ENCODE results near the gene CNDP2.

Gene CNDP2

GRCh38 chr18:74567822-74568221 is 71.7 kb downstream of the CNDP2 start:
- no peak overlapping the region for H3K4me3 ChIP-seq (ENCODE audit: low read depth, low read length)
- TF ChIP-seq, protein P1, sequence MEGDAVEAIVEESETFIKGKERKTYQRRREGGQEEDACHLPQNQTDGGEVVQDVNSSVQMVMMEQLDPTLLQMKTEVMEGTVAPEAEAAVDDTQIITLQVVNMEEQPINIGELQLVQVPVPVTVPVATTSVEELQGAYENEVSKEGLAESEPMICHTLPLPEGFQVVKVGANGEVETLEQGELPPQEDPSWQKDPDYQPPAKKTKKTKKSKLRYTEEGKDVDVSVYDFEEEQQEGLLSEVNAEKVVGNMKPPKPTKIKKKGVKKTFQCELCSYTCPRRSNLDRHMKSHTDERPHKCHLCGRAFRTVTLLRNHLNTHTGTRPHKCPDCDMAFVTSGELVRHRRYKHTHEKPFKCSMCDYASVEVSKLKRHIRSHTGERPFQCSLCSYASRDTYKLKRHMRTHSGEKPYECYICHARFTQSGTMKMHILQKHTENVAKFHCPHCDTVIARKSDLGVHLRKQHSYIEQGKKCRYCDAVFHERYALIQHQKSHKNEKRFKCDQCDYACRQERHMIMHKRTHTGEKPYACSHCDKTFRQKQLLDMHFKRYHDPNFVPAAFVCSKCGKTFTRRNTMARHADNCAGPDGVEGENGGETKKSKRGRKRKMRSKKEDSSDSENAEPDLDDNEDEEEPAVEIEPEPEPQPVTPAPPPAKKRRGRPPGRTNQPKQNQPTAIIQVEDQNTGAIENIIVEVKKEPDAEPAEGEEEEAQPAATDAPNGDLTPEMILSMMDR (IDR thresholded peaks at IDR 0.05; ENCODE audit: low read depth, low read length, missing control alignments) = peak; percentile 28
- no peak for DNase-seq (ENCODE audit: low read depth)

DNA sequence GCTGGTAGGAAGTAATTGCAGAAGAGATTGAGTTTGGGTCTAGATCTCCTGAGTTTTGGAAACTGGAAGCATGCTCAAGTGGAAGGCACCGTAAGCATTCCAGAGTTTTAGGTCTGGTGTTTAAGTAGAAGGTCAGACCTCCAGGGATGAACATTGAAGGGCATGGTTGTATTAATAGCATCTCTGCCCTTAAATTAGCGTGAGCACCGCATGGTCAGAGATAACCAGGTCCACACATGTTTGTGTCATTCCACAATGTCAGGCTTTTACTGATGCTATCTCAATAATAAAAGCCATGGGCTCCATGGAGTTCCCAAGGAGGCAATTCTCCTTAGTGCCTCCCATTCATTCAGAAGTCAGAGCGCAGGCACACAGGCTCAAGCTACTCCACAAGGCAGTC is 73.2 kb downstream of the CNDP2 start:
- TF ChIP-seq, protein P1 (IDR thresholded peaks at IDR 0.05; ENCODE audit: low read depth, low read length, missing control alignments) = no peak
- DNase-seq (ENCODE audit: low read depth) = no peak
- no peak overlapping the region for H3K4me3 ChIP-seq (ENCODE audit: low read depth, low read length)

DNA sequence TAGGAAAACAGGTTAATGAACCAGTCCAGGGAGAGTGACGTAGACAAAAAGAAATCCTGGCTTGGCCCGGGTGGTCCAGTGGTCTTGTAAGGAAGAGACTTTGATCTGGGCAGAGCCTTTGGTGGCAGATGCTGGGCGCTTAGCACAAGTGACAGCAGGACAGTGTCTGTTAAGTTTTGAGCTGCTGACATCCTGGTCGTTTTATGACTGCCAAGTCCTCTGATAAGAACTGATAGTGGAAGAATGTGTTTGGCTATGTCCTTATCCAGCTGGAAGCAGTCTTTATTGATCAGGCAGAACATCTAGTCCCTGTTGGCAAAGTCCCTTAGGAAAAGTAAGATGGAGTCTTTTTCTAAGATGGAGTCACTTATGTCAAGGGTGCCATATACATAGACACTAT is 74.1 kb downstream of the CNDP2 start:
- TF ChIP-seq, protein P1 (IDR thresholded peaks at IDR 0.05; ENCODE audit: low read depth, low read length, missing control alignments) = no peak
- no peak overlapping the region for H3K4me3 ChIP-seq (ENCODE audit: low read depth, low read length)
- no peak for DNase-seq (ENCODE audit: low read depth)

- TF ChIP-seq, protein P1 (IDR thresholded peaks at IDR 0.05; ENCODE audit: low read depth, low read length, missing control alignments) = no peak
- no peak for DNase-seq (ENCODE audit: low read depth)
- H3K4me3 ChIP-seq (ENCODE audit: low read depth, low read length) = no peak overlapping the region
Observed at GRCh38 chr18:74571895-74572680, 75.9 kb downstream of the CNDP2 start.

DNA sequence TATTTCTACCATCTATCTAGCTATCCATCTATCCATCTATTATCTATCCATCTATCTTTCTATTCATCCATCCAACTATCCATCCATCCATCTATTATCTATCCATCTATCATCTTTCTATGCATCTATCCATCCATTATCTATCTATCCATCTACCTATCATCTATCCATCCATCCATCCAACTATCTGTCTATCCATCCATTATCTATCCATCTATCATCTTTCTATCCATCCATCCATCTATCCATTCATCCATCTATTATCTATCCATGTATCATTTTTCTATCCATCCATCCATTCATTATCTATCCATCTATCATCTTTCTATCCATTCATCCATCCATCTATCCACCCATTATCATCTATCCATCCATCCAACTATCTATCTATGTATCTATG is 76.9 kb downstream of the CNDP2 start:
- H3K4me3 ChIP-seq (ENCODE audit: low read depth, low read length) = no peak overlapping the region
- TF ChIP-seq, protein P1 (IDR thresholded peaks at IDR 0.05; ENCODE audit: low read depth, low read length, missing control alignments) = no peak
- no peak for DNase-seq (ENCODE audit: low read depth)

Measured in GM12864 (cell line).